Activated naive CD4-positive, alpha-beta T cell treated with anti-CD3 and anti-CD28 coated beads, Interleukin-2, amount 50 U/mL, for 24 hours (primary cell): ENCODE results near the gene SLC22A16.

ENCODE experiments used
- H3K27ac Mint-ChIP-seq: one replicate; pipeline ENCODE4 v1.8.0; 2021; ENCODE audit warnings: mild to moderate bottlenecking, mixed read lengths
- H3K27me3 Mint-ChIP-seq: one replicate; pipeline ENCODE4 v1.8.0; 2021; ENCODE audit warnings: mixed read lengths
- H3K36me3 Mint-ChIP-seq: one replicate; pipeline ENCODE4 v1.8.0; 2021; ENCODE audit warnings: mixed read lengths
- H3K4me1 Mint-ChIP-seq: one replicate; pipeline ENCODE4 v1.8.0; 2021; ENCODE audit warnings: mixed read lengths
- H3K4me3 Mint-ChIP-seq: one replicate; pipeline ENCODE4 v1.8.0; 2021; ENCODE audit warnings: mild to moderate bottlenecking, mixed read lengths
- H3K9me3 Mint-ChIP-seq: one replicate; pipeline ENCODE4 v1.8.0; 2021; ENCODE audit warnings: mixed read lengths

The SLC22A16 gene

DNA sequence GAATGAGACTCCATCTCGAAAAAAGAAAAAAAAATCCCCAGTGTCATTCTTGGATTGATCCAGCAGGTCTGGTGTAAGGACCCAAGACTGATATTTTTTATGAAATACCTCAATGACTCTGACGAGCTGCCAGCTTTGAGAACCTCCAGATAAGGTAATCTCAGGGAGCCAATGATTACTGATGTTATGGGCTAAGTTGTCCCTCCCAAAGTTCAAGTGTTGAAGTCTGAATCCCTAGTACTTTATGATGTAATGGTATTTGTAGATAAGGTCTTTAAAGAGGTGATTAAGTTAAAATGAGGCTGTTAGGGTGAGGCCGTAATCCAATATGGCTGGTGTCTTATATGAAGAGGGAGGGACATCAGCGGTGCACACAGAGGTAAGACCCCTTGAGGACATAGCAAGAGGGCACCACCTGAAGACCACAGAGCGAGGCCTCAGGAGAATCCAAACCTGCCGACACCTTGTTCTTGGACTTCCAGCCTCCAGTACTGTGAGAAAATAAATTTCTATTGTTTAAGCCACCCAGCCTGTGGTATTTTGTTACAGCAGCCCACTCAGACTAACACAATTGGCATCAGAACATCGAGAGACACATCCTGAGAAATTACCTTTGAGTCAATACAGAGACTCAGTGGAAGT, 41.3 kb downstream of the SLC22A16 start:
- Mint-ChIP-seq H3K27ac (no peak overlapping the region), H3K4me3 (no peak overlapping the region), H3K9me3 (no peaks in the 10 kb centered on the region), H3K36me3 (no peaks in the 10 kb centered on the region), H3K27me3 (peaks cover 4% of the 10 kb centered on the region), H3K4me1 (no peaks in the 10 kb centered on the region)

DNA sequence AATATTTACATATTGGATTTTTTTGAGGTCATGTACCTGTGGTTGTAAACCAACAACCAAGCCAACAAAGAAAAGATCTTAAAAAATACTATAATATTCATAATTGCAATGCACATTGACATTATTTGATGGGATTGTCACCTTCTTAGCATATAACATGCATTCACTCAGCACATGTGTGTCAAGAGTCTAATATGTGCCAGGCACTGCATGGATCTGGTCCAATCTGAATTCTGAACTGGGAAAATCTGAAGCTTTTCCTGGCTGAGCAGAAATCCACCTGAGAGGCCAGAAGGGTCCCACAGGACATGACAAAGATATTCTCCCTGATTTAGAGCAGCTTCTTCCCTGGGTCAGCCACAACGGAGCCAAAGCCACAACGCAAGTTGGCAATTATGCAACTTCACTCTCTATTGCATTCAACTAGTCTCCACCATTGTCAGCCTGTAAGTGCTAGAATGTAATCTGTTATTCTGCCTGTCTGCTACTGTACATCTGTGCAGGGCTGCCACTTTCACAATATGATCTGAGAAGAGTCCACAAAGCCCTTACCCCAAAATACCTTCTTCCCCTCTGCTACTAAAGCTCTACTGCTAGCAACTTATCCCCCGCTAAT, 44.0 kb downstream of the SLC22A16 start:
- Mint-ChIP-seq H3K27ac (no peak overlapping the region), H3K4me1 (no peaks in the 10 kb centered on the region), H3K36me3 (no peaks in the 10 kb centered on the region), H3K9me3 (no peaks in the 10 kb centered on the region), H3K4me3 (no peak overlapping the region), H3K27me3 (no peaks in the 10 kb centered on the region)

GRCh38 chr6:110430741-110431140, 45.7 kb downstream of the SLC22A16 start:
- Mint-ChIP-seq H3K27me3 (peaks cover 8% of the 10 kb centered on the region), H3K4me1 (no peaks in the 10 kb centered on the region), H3K4me3 (no peak overlapping the region), H3K36me3 (no peaks in the 10 kb centered on the region), H3K27ac (no peak overlapping the region), H3K9me3 (no peaks in the 10 kb centered on the region)

DNA sequence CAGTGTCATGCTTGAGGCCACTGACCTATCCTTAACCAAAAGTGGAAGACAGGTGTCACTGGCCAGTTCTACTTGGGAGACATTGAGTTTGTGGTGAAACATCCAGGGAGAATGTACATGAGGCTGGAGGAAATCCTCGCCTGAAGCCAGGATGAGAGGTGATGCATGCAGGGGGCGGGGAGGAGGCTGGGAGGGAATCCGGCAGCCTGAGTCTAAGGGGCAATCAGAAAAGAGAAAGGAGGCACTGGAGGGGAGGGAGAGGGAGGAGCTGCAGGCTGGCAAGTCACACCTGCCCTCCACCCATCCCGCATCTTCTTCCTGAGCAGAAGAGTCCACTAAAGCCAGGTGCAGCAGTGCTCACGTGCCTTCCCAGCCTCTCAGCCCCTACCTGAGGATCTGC, 46.2 kb downstream of the SLC22A16 start:
- H3K9me3 Mint-ChIP-seq: no peaks in the 10 kb centered on the region
- H3K27ac Mint-ChIP-seq: no peak overlapping the region
- peaks cover 10% of the 10 kb centered on the region for H3K27me3 Mint-ChIP-seq
- H3K36me3 Mint-ChIP-seq: no peaks in the 10 kb centered on the region
- no peak overlapping the region for H3K4me3 Mint-ChIP-seq
- no peaks in the 10 kb centered on the region for H3K4me1 Mint-ChIP-seq

DNA sequence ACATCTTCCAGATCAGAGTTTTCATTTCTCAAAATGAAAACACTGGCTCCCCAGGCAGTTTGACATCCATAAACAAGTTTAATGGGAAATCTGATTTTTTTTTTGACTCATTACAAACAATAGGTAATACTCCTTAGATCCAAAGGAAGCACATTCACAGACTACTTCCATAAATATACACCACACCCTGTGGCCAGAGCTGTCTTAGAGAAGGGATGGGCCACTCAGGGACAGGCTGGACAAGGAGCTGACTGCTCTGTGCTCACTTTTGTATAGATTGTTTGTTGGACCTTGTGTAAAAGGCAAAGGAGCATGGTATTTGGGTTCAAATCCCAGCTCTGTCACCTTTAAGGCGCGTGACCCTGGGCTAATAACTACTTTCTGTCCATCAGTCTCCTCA, 48.3 kb downstream of the SLC22A16 start:
- no peak overlapping the region for H3K4me3 Mint-ChIP-seq
- H3K4me1 Mint-ChIP-seq: no peaks in the 10 kb centered on the region
- no peak overlapping the region for H3K27ac Mint-ChIP-seq
- H3K27me3 Mint-ChIP-seq: peaks cover 13% of the 10 kb centered on the region
- no peaks in the 10 kb centered on the region for H3K9me3 Mint-ChIP-seq
- H3K36me3 Mint-ChIP-seq: no peaks in the 10 kb centered on the region

DNA sequence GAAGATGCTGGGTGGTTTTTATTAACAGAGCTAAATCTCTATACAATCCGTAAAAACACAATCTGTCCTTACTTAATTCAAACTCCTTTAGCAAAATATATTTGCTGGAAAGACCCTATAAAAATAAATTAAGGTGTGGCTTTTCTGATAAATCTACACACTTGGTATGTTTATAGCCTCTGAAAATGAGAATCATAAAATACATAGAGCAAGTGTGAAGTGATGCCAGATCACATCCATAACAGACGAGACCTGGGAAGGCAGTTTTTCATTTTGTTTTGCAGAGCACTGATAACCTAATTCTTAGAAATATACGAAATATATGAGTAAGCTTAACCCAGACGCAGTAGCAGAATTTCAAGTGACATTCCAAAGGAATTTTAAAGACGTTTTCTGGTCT, 50.6 kb downstream of the SLC22A16 start:
- Mint-ChIP-seq H3K4me1 (no peaks in the 10 kb centered on the region), H3K4me3 (no peak overlapping the region), H3K27ac (no peak overlapping the region), H3K27me3 (peaks cover 17% of the 10 kb centered on the region), H3K36me3 (no peaks in the 10 kb centered on the region), H3K9me3 (no peaks in the 10 kb centered on the region)

GRCh38 chr6:110422444-110422822, 54.0 kb downstream of the SLC22A16 start:
- Mint-ChIP-seq H3K9me3 (no peaks in the 10 kb centered on the region), H3K27ac (no peak overlapping the region), H3K36me3 (no peaks in the 10 kb centered on the region), H3K27me3 (peaks cover 25% of the 10 kb centered on the region), H3K4me3 (no peak overlapping the region), H3K4me1 (no peaks in the 10 kb centered on the region)

DNA sequence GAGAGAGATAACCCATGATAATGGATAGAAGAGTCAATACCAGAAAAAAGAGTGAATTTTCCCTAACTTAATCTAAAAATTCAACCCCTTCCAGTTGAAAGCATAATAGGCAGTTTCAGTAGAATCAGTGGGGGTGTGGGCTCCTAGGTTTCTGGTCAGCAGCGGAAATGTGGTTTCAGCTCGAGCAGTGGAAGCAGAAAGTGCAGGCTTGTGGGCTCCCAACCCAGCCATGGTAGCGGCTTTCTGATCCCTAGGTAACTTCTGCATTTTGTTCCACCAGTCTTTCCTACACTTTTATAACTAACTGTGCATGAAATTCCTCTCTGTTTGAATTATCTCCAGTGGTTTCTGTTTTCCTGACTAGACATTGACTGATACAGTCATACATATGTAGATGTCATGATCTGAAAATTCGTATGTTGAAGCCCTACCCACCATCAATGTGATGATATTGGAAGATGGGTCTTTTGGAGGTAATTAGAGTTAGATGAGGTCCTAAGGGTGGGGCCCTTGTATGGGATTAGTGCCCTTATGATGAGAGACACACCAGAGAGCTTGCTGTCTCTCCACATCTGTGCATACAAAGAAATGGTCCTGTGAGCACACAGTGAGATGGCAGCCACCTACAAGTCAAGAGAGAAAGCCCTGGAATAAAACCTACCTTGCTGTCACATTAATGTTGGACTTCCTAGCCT, 54.5 kb downstream of the SLC22A16 start:
- Mint-ChIP-seq H3K27ac (no peak overlapping the region), H3K4me3 (no peak overlapping the region), H3K9me3 (no peaks in the 10 kb centered on the region), H3K27me3 (peaks cover 23% of the 10 kb centered on the region), H3K4me1 (no peaks in the 10 kb centered on the region), H3K36me3 (no peaks in the 10 kb centered on the region)

- no peaks in the 10 kb centered on the region for H3K9me3 Mint-ChIP-seq
- H3K27ac Mint-ChIP-seq: no peak overlapping the region
- no peak overlapping the region for H3K4me3 Mint-ChIP-seq
- H3K4me1 Mint-ChIP-seq: no peaks in the 10 kb centered on the region
- H3K27me3 Mint-ChIP-seq: peaks cover 12% of the 10 kb centered on the region
- H3K36me3 Mint-ChIP-seq: no peaks in the 10 kb centered on the region
Measured at GRCh38 chr6:110419028-110419739, 57.2 kb downstream of the SLC22A16 start.

- Mint-ChIP-seq H3K4me3 (no peak overlapping the region), H3K9me3 (no peaks in the 10 kb centered on the region), H3K4me1 (no peaks in the 10 kb centered on the region), H3K36me3 (no peaks in the 10 kb centered on the region), H3K27me3 (peaks cover 12% of the 10 kb centered on the region), H3K27ac (no peak overlapping the region)
Measured at GRCh38 chr6:110418594-110418993, 57.8 kb downstream of the SLC22A16 start.

- no peaks in the 10 kb centered on the region for H3K36me3 Mint-ChIP-seq
- H3K27me3 Mint-ChIP-seq: peaks cover 8% of the 10 kb centered on the region
- no peak within 1 kb of the TSS for H3K4me3 Mint-ChIP-seq
- no peak within 1 kb of the TSS for H3K27ac Mint-ChIP-seq
- no peaks in the 10 kb centered on the region for H3K9me3 Mint-ChIP-seq
- no peaks in the 10 kb centered on the region for H3K4me1 Mint-ChIP-seq
Measured at GRCh38 chr6:110415086-110415916, 61.1 kb downstream of the SLC22A16 start, which contains the start of gene DDO. DDO (minus strand) TSS chr6:110415575; CDS start chr6:110413462, 2,113 bp downstream.

GRCh38 chr6:110414669-110415068, 61.7 kb downstream of the SLC22A16 start:
- Mint-ChIP-seq H3K4me1 (no peaks in the 10 kb centered on the region), H3K27ac (no peak overlapping the region), H3K4me3 (no peak overlapping the region), H3K9me3 (no peaks in the 10 kb centered on the region), H3K27me3 (peaks cover 8% of the 10 kb centered on the region), H3K36me3 (no peaks in the 10 kb centered on the region)

GRCh38 chr6:110412360-110412759, 64.1 kb downstream of the SLC22A16 start:
- H3K4me1 Mint-ChIP-seq: no peaks in the 10 kb centered on the region
- no peaks in the 10 kb centered on the region for H3K36me3 Mint-ChIP-seq
- no peak overlapping the region for H3K27ac Mint-ChIP-seq
- H3K4me3 Mint-ChIP-seq: no peak overlapping the region
- no peaks in the 10 kb centered on the region for H3K9me3 Mint-ChIP-seq
- H3K27me3 Mint-ChIP-seq: no peaks in the 10 kb centered on the region

GRCh38 chr6:110410511-110410910, 65.9 kb downstream of the SLC22A16 start:
- no peaks in the 10 kb centered on the region for H3K9me3 Mint-ChIP-seq
- no peak overlapping the region for H3K27ac Mint-ChIP-seq
- no peaks in the 10 kb centered on the region for H3K27me3 Mint-ChIP-seq
- H3K4me3 Mint-ChIP-seq: no peak overlapping the region
- no peaks in the 10 kb centered on the region for H3K4me1 Mint-ChIP-seq
- no peaks in the 10 kb centered on the region for H3K36me3 Mint-ChIP-seq

GRCh38 chr6:110409794-110410193, 66.6 kb downstream of the SLC22A16 start:
- Mint-ChIP-seq H3K4me1 (no peaks in the 10 kb centered on the region), H3K27ac (no peak overlapping the region), H3K4me3 (no peak overlapping the region), H3K27me3 (no peaks in the 10 kb centered on the region), H3K9me3 (no peaks in the 10 kb centered on the region), H3K36me3 (no peaks in the 10 kb centered on the region)
